Measurements from ENCODE around the gene RBM14.
A peak's percentile ranks its signal among the peaks of the same experiment; 100 is the strongest.
"Not testable (repeated sequence)": the region's sequence is repeated elsewhere in the genome, so short reads cannot be mapped to it uniquely, and the experiment has no call there.

The RBM14 gene

GRCh38 chr11:66595245-66595904, 21.1 kb upstream of the RBM14 start:
- DNase-seq (ENCODE audit: low read depth in 2 of 2), result no peak

- no peak for DNase-seq (ENCODE audit: low read depth in 2 of 2)
Measured at GRCh38 chr11:66598993-66599392, 17.4 kb upstream of the RBM14 start.

- DNase-seq (ENCODE audit: low read depth in 2 of 2), result no peak
Measured at GRCh38 chr11:66600219-66600618, 16.2 kb upstream of the RBM14 start.

- DNase-seq (ENCODE audit: low read depth in 2 of 2), result no peak
Measured at GRCh38 chr11:66600631-66601233, 15.7 kb upstream of the RBM14 start.

GRCh38 chr11:66603072-66603471, 13.4 kb upstream of the RBM14 start:
- DNase-seq (ENCODE audit: low read depth in 2 of 2), result no peak

GRCh38 chr11:66604155-66604554, 12.3 kb upstream of the RBM14 start:
- DNase-seq (ENCODE audit: low read depth in 2 of 2), result no peak

GRCh38 chr11:66606608-66607007, 9.8 kb upstream of the RBM14 start:
- not testable (repeated sequence) for DNase-seq (ENCODE audit: low read depth in 2 of 2)

- peak; percentile 25 to 26 for DNase-seq (ENCODE audit: low read depth in 2 of 2)
Measured at GRCh38 chr11:66607126-66607834, 9.2 kb upstream of the RBM14 start.

GRCh38 chr11:66609721-66610617, 6.5 kb upstream of the RBM14 start:
- DNase-seq (ENCODE audit: low read depth in 2 of 2), result no peak

- no peak for DNase-seq (ENCODE audit: low read depth in 2 of 2)
Measured at GRCh38 chr11:66612458-66612857, 4.0 kb upstream of the RBM14 start.

- DNase-seq (ENCODE audit: low read depth in 2 of 2), result no peak
Measured at GRCh38 chr11:66614073-66614472, 2.4 kb upstream of the RBM14 start.

- DNase-seq (ENCODE audit: low read depth in 2 of 2), result peak in 1 of 2 experiments; percentile 6
Measured at GRCh38 chr11:66617155-66617834, 865 bp downstream of the RBM14 start.

- no peak for DNase-seq (ENCODE audit: low read depth in 2 of 2)
Measured at GRCh38 chr11:66619080-66619554, 2.7 kb downstream of the RBM14 start.

- no peak for DNase-seq (ENCODE audit: low read depth in 2 of 2)
Measured at GRCh38 chr11:66624450-66624849, 8.0 kb downstream of the RBM14 start.

GRCh38 chr11:66625041-66625751, 8.8 kb downstream of the RBM14 start:
- no peak for DNase-seq (ENCODE audit: low read depth in 2 of 2)

- DNase-seq (ENCODE audit: low read depth in 2 of 2), result no peak
Measured at GRCh38 chr11:66625752-66626149, 9.3 kb downstream of the RBM14 start.

GRCh38 chr11:66626382-66626781, 10.0 kb downstream of the RBM14 start:
- no peak for DNase-seq (ENCODE audit: low read depth in 2 of 2)

GRCh38 chr11:66626926-66627325, 10.5 kb downstream of the RBM14 start:
- DNase-seq (ENCODE audit: low read depth in 2 of 2), result no peak

GRCh38 chr11:66628061-66628603, 11.7 kb downstream of the RBM14 start:
- no peak for DNase-seq (ENCODE audit: low read depth in 2 of 2)

- DNase-seq (ENCODE audit: low read depth in 2 of 2), result no peak
Measured at GRCh38 chr11:66629356-66629755, 12.9 kb downstream of the RBM14 start.

Measured in fibroblast of skin of left quadriceps (primary cell).